ENCODE results near the gene SLCO3A1.

- TF ChIP-seq MAX (CRISPR knock-in tag; IDR thresholded peaks at IDR 0.05) (no peak), CTCF (IDR thresholded peaks at IDR 0.05) (no peak), E2F5 (CRISPR knock-in tag; IDR thresholded peaks at IDR 0.05) (no peak), CREB1 (CRISPR knock-in tag; IDR thresholded peaks at IDR 0.05) (no peak), ETV6 (CRISPR knock-in tag; IDR thresholded peaks at IDR 0.05) (no peak), FOXK1 (CRISPR knock-in tag; IDR thresholded peaks at IDR 0.05) (no peak), NR3C1 (CRISPR knock-in tag; conservative IDR thresholded peaks at IDR 0.05; ENCODE audit: low read depth) (no peak)
- TF ChIP-seq, protein P1, sequence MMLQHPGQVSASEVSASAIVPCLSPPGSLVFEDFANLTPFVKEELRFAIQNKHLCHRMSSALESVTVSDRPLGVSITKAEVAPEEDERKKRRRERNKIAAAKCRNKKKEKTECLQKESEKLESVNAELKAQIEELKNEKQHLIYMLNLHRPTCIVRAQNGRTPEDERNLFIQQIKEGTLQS (CRISPR knock-in tag; conservative IDR thresholded peaks at IDR 0.05): no peak
Observed at GRCh38 chr15:91956026-91956723, 102.7 kb downstream of the SLCO3A1 start.
